HG02973 (cell line): Measurements from ENCODE around the gene PHACTR2.

Experiments used
- ATAC-seq: cut with Tn5 transposase; IDR thresholded peaks from one replicate; pipeline ENCODE4 v1.9.1; 2021; ENCODE audit warnings: moderate library complexity; ENCODE audit not compliant: unreplicated experiment

Gene PHACTR2

GRCh38 chr6:143803769-143804568, 126.2 kb downstream of the PHACTR2 start:
- ATAC-seq, result no peak

DNA sequence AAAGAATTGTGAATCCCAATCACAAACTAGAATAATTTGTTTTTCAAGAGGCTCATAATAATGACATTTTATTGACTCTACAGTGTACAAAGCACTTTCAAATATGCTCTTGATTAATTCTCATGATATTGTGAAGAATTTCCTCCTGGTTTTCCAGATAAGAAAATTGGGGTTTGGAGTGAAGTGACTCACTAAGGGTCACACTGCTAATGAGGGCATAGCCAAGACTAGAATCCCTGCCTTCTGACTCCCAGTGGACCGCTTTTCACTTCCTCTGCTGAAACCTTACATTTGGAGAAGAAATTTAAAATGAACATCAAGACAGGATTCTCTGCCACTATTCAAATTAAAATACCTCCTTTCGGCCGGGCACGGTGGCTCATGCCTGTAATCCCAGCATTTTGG, 127.1 kb downstream of the PHACTR2 start:
- ATAC-seq, result no peak

DNA sequence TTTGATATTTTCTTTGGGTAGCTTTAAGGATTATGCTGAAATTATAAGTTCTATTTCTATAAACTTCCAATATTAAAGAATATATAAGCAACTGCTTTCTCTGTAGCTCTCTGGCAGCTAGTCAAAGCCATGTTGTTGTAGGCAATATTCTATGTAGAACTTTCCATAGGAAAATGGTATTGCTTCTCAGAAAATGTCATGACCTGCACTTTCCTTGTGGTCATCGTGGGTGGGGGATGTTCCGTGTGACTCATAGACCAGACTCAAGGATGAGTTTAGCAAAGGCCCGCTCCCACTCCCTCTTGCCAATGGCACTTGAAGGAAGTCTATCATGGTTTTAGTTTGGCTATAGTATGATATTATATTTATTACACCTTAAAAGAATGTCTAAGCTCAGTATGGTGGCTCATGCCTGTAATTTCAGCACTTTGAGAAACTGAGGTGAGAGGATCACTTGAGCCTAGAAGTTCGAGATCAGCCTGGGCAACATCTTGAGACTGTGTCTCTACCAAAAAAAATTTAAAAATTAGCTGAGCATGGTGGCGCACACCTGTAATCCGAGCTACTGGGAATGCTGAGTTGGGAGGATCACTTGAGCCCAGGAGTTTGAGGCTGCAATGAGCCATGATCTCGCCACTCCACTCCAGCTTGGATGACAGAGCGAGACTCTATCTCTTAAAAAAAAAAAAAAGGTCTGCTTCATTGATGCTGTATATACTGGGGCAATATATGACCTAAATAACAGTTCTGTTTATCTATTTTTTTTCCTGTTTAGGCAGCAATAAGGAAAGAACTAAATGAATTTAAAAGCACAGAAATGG, 128.7 kb downstream of the PHACTR2 start:
- ATAC-seq, result no peak

GRCh38 chr6:143807103-143807772, 129.5 kb downstream of the PHACTR2 start:
- no peak for ATAC-seq

DNA sequence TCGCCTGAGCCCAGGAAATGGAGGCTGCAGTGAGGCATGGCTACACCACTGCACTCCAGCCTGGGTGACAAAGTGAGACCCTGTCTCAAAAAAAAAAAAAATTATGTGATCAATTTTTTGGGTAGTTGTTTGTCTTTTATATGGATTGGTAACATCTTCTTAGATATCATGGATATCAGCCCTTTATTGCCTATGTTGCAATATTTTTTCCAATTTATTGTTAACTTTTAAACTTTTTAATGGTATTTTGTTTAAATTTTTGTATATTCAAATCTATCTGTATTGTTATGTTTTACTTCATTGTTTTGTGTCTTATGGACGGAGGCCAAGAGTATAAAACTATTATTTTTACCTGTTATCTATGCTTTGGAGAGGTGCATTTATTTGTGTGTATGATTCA, 133.0 kb downstream of the PHACTR2 start:
- no peak for ATAC-seq

- no peak for ATAC-seq
These were observed 133.9 kb downstream of the PHACTR2 start for GRCh38 chr6:143811501-143812157.

GRCh38 chr6:143817621-143818020, 139.9 kb downstream of the PHACTR2 start:
- ATAC-seq, result no peak

- no peak for ATAC-seq
These were observed 143.6 kb downstream of the PHACTR2 start for GRCh38 chr6:143821359-143821758.

GRCh38 chr6:143822584-143823024, 144.8 kb downstream of the PHACTR2 start:
- no peak for ATAC-seq

DNA sequence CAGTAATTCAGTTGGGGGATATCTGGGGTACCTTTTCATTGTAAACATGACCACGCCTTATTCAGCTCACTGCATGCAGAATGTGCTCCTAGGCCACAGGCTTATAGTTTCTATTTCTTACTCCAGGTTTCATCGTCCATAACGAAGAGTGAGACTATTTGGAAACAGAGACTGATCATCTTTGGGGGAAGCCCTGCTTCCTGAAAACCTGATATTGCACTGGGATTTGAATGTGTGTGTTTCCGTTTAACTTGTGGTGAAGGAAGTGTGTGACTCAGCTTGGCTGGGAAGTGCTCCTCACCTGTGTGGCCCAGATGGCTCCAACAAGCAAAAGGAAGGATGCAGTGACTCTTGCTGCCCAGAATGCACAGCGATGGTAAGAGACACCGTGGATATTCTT, 145.8 kb downstream of the PHACTR2 start:
- ATAC-seq, result no peak

GRCh38 chr6:143828572-143828971, 150.8 kb downstream of the PHACTR2 start:
- ATAC-seq, result no peak

GRCh38 chr6:143836150-143836549, 158.4 kb downstream of the PHACTR2 start:
- ATAC-seq, result no peak

GRCh38 chr6:143838395-143838794, 160.6 kb downstream of the PHACTR2 start:
- ATAC-seq, result no peak

DNA sequence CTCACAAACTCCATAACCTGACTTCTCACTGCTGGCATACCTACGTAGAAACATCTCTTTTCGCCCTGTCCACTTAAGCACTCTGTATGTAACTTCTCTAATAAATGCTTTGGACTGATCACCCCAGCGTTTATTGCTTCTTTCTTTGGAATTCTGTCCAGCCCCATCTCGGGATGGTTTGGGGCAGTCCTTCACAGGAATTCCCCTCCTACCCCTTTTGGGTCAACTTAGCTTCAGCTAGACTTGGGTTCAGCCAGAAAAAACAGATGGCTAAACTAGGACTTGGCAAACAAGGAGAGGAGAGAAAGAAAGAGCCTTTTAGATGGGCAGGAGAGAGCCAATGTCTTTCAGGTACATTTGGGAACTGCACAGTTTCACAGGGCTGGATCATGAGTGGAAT, 161.4 kb downstream of the PHACTR2 start:
- no peak for ATAC-seq

GRCh38 chr6:143840595-143841265, 163.0 kb downstream of the PHACTR2 start:
- no peak for ATAC-seq

- peak; percentile 29 for ATAC-seq
These were observed 164.7 kb downstream of the PHACTR2 start for GRCh38 chr6:143842461-143842901.

- ATAC-seq, result peak; percentile 99
These were observed 165.3 kb downstream of the PHACTR2 start, which contains the start of gene LTV1 for GRCh38 chr6:143842902-143843676. TSS of gene LTV1 (plus strand) at chr6:143843338. CDS start at chr6:143843478, 140 bp downstream.

- ATAC-seq, result peak; percentile 14
These were observed 165.9 kb downstream of the PHACTR2 start for GRCh38 chr6:143843677-143843999.

- ATAC-seq, result no peak
These were observed 166.2 kb downstream of the PHACTR2 start for GRCh38 chr6:143844006-143844405.

- ATAC-seq, result no peak
These were observed 167.3 kb downstream of the PHACTR2 start for GRCh38 chr6:143845033-143845432.
